Measurements from ENCODE around the gene MEX3D. TPM values are rescaled to one million over a fixed set of nuclear protein-coding genes. Genes with fewer than 3 reads are reported as not detected.

MEX3D gene
- total and polyA plus RNA-seq, 2 donors (not counting 1 experiment from before 2014, with no cell fraction given) = 5.3 to 33.0 TPM

DNA sequence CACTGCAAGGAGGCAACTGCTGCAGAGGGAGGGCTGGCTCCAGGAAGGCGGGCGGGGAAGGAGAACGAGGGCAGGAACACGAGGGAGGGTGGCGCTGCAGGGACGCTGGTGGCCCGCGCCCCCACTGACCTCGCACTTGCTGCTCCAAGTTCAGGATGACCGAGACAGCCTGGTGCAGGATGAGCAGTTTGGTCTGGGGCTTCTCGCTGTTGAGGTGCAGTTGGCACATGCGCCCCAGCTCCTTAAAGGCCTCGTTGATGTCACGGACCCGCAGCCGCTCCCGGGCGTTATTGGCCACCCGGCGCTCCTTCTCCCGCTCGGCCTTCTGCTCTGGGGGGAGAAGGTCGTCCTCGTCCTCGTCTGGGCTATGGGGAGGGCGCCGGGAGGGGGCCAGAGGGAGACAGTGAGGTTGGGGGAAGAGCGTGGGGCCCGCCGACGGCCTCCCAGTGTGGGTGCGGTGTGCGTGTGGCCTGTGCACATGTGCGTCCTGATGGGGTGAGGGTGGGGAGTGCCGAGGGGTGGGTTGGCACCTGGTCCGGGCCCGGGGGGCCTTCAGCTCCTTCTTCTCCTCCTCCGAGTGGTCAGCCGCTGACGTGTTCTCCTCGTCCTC, 47.1 kb upstream of the MEX3D start:
- peaks cover 45% of the 10 kb centered on the region for H3K36me3 ChIP-seq (ENCODE audit: control insufficient read depth, insufficient read depth, low read length)
- H3K9me3 ChIP-seq (ENCODE audit: control insufficient read depth, insufficient read depth, low read depth, low read length) = no peaks in the 10 kb centered on the region
- no peak overlapping the region for H3K4me2 ChIP-seq (ENCODE audit: extremely low read depth, insufficient read depth, low read length)
- DNase-seq (ENCODE audit: low read depth in 2 of 2) = no peak
- no peaks in the 10 kb centered on the region for H3K27me3 ChIP-seq (ENCODE audit: control insufficient read depth, insufficient read depth, low read length)
- no peaks in the 10 kb centered on the region for H3K4me1 ChIP-seq (ENCODE audit: control insufficient read depth, extremely low read depth, insufficient read depth, low read length)
- H3K27ac ChIP-seq (ENCODE audit: insufficient read depth, low read length) = no peak overlapping the region
- no peaks in the 10 kb centered on the region for H3K79me2 ChIP-seq (ENCODE audit: control insufficient read depth, insufficient read depth, low read length)
- H2AFZ ChIP-seq (ENCODE audit: low read length) = no peak overlapping the region
- no peak overlapping the region for H3K4me3 ChIP-seq (replicated peaks in 1 of 4; ENCODE audit: control extremely low read depth in 1 of 4, insufficient read depth in 1 of 4, low read depth in 3 of 4, low read length in 4 of 4)
- no peaks in the 10 kb centered on the region for H4K20me1 ChIP-seq (ENCODE audit: control insufficient read depth, extremely low read depth, insufficient read depth, low read length)
- TF ChIP-seq, protein P1, sequence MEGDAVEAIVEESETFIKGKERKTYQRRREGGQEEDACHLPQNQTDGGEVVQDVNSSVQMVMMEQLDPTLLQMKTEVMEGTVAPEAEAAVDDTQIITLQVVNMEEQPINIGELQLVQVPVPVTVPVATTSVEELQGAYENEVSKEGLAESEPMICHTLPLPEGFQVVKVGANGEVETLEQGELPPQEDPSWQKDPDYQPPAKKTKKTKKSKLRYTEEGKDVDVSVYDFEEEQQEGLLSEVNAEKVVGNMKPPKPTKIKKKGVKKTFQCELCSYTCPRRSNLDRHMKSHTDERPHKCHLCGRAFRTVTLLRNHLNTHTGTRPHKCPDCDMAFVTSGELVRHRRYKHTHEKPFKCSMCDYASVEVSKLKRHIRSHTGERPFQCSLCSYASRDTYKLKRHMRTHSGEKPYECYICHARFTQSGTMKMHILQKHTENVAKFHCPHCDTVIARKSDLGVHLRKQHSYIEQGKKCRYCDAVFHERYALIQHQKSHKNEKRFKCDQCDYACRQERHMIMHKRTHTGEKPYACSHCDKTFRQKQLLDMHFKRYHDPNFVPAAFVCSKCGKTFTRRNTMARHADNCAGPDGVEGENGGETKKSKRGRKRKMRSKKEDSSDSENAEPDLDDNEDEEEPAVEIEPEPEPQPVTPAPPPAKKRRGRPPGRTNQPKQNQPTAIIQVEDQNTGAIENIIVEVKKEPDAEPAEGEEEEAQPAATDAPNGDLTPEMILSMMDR (conservative IDR thresholded peaks at IDR 0.05 in 1 of 2, IDR thresholded peaks at IDR 0.05 in 1 of 2; ENCODE audit: low read depth in 1 of 2, low read length in 2 of 2) = no peak
- no peak for TF ChIP-seq EZH2 (IDR thresholded peaks at IDR 0.05; ENCODE audit: low read length, missing control alignments)
- no peak overlapping the region for H3K9ac ChIP-seq (ENCODE audit: insufficient read depth, low read length)

DNA sequence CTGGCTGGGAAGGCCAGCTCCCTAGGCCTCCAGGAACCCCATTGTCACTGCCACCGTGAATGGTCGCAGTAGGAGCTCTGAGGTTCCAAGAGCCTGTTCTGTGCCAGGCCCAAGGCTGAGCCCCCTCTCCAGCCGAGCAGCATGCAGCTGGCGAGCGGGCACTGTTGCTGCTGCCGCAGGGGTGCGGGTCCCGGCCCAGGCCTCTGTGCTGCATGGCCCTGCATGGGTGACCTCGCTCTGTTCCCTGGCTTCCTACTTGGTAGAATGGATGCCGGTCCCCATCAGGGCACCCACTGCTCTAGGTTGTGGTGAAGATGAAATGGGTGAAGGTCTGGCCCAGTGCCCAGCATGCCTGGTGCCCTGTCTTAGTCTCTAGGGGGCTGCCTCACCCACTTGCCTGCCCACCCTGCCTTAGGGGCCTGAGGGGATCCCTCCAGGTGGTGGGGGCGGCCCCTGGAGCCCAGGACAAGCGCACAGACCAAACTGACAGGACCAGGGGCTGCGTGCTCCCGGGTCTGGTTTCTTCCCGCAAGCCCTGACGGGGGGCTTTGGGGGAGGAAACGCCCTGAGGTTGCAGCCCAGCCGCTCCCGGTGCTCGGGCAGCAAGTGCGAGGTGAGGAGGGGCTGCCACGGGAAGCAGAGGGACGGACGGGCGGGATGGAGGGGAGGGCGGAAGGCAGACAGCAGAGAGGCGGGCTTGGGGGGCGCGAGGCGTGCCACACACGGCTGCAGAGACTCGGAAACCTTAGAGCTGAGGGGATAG, 45.9 kb upstream of the MEX3D start:
- Histone ChIP-seq H3K4me3 (replicated peaks in 1 of 4; ENCODE audit: control extremely low read depth in 1 of 4, insufficient read depth in 1 of 4, low read depth in 3 of 4, low read length in 4 of 4) (no peak overlapping the region), H3K9ac (ENCODE audit: insufficient read depth, low read length) (no peak overlapping the region), H3K4me1 (ENCODE audit: control insufficient read depth, extremely low read depth, insufficient read depth, low read length) (no peaks in the 10 kb centered on the region), H4K20me1 (ENCODE audit: control insufficient read depth, extremely low read depth, insufficient read depth, low read length) (no peaks in the 10 kb centered on the region), H2AFZ (ENCODE audit: low read length) (no peak overlapping the region), H3K27me3 (ENCODE audit: control insufficient read depth, insufficient read depth, low read length) (no peaks in the 10 kb centered on the region), H3K36me3 (ENCODE audit: control insufficient read depth, insufficient read depth, low read length) (peaks cover 45% of the 10 kb centered on the region), H3K79me2 (ENCODE audit: control insufficient read depth, insufficient read depth, low read length) (no peaks in the 10 kb centered on the region), H3K27ac (ENCODE audit: insufficient read depth, low read length) (no peak overlapping the region), H3K9me3 (ENCODE audit: control insufficient read depth, insufficient read depth, low read depth, low read length) (no peaks in the 10 kb centered on the region), H3K4me2 (ENCODE audit: extremely low read depth, insufficient read depth, low read length) (no peak overlapping the region)
- no peak for DNase-seq (ENCODE audit: low read depth in 2 of 2)
- TF ChIP-seq, protein P1 (conservative IDR thresholded peaks at IDR 0.05 in 1 of 2, IDR thresholded peaks at IDR 0.05 in 1 of 2; ENCODE audit: low read depth in 1 of 2, low read length in 2 of 2) = no peak
- TF ChIP-seq EZH2 (IDR thresholded peaks at IDR 0.05; ENCODE audit: low read length, missing control alignments) = no peak

DNA sequence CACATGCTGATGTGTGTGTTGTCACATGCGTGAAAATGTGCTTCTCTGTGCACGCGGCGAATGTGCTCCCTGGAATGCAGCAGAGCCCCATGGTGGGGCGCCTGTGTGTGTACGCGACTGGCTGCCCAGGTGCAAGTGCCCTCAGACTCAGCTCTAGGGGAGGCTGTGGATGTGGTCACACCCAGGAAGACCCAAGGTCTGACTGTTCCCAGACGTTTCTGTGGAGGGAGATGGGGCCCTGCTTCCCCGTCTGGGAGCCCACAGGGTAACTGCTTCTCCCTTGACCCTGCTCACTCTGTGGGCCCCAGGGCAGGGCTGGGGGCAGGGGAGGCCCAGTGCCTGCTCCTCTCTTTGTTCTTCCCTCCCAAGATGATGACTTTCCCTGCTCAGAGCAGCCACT, 45.0 kb upstream of the MEX3D start:
- no peak overlapping the region for H2AFZ ChIP-seq (ENCODE audit: low read length)
- no peaks in the 10 kb centered on the region for H3K9me3 ChIP-seq (ENCODE audit: control insufficient read depth, insufficient read depth, low read depth, low read length)
- no peak for DNase-seq (ENCODE audit: low read depth in 2 of 2)
- H3K79me2 ChIP-seq (ENCODE audit: control insufficient read depth, insufficient read depth, low read length) = no peaks in the 10 kb centered on the region
- H4K20me1 ChIP-seq (ENCODE audit: control insufficient read depth, extremely low read depth, insufficient read depth, low read length) = no peaks in the 10 kb centered on the region
- H3K4me3 ChIP-seq (replicated peaks in 1 of 4; ENCODE audit: control extremely low read depth in 1 of 4, insufficient read depth in 1 of 4, low read depth in 3 of 4, low read length in 4 of 4) = no peak overlapping the region
- TF ChIP-seq, protein P1 (conservative IDR thresholded peaks at IDR 0.05 in 1 of 2, IDR thresholded peaks at IDR 0.05 in 1 of 2; ENCODE audit: low read depth in 1 of 2, low read length in 2 of 2) = no peak
- no peak for TF ChIP-seq EZH2 (IDR thresholded peaks at IDR 0.05; ENCODE audit: low read length, missing control alignments)
- no peaks in the 10 kb centered on the region for H3K4me1 ChIP-seq (ENCODE audit: control insufficient read depth, extremely low read depth, insufficient read depth, low read length)
- peaks cover 40% of the 10 kb centered on the region for H3K36me3 ChIP-seq (ENCODE audit: control insufficient read depth, insufficient read depth, low read length)
- no peaks in the 10 kb centered on the region for H3K27me3 ChIP-seq (ENCODE audit: control insufficient read depth, insufficient read depth, low read length)
- H3K4me2 ChIP-seq (ENCODE audit: extremely low read depth, insufficient read depth, low read length) = no peak overlapping the region
- H3K27ac ChIP-seq (ENCODE audit: insufficient read depth, low read length) = no peak overlapping the region
- H3K9ac ChIP-seq (ENCODE audit: insufficient read depth, low read length) = no peak overlapping the region

All from fibroblast of lung (primary cell).